Ammon's horn (tissue), 1 donor: ENCODE results near the gene ZKSCAN8.

Experiments
- DNase-seq: peaks from one replicate; pipeline ENCODE4 v3.0.0-alpha.2; 2016; ENCODE audit warnings: low spot score

Gene ZKSCAN8

DNA sequence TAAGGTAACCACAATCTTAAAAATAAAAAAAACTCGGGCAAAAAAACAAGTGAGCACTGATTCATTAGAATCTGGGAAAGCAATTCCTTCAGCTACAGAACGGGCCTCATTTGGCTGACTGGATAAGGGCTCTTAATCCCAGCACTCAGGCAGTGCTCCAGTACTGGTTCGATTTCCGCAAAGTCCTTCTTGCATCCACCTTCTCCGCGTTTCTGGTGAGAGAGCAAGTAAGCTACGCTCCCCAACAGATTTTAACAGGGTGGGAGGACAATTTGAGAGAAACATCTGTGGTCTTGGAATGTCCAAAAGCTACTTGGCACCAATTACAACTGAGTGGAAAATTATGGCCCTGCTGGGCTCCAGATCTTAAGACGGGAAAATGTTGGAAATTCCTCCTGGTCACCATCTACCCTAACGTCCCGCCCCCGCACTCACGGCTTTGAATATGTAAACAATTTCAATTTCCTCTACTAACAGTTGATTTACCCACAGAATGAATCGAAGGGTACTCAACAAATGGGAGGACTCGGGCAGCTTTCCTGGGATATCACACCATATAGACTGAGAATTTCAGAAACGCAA is 65.3 kb downstream of the ZKSCAN8 start:
- DNase-seq, result no peak

DNA sequence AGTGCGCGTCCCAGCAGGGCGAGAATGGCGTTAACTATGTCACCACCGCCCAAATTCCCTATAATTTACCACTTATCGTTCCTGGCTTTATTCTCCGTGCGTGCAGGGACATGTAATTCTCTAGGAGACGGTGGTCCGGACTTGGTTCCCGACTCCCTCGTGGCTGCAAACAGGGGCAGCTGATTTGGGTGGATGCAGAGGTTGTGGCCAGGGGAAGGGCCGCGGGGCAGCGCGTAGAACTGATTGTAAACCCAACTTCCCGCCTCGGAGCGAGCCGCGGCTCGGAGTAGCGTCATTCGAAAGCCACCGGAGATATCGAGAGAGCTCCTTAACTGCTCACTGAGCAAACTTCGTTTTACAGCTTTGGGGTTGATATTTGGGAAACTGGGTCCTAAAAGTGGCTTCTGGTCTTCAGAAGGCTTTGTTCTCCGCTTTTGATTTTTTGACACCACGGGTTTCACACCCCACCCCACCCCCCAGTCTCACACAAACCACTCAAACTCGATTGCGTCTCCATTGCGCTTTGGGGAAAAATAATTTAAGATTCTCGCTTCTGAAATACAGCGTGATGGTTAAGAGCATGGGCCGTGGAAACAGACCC is 65.9 kb downstream of the ZKSCAN8 start:
- DNase-seq, result no peak

DNA sequence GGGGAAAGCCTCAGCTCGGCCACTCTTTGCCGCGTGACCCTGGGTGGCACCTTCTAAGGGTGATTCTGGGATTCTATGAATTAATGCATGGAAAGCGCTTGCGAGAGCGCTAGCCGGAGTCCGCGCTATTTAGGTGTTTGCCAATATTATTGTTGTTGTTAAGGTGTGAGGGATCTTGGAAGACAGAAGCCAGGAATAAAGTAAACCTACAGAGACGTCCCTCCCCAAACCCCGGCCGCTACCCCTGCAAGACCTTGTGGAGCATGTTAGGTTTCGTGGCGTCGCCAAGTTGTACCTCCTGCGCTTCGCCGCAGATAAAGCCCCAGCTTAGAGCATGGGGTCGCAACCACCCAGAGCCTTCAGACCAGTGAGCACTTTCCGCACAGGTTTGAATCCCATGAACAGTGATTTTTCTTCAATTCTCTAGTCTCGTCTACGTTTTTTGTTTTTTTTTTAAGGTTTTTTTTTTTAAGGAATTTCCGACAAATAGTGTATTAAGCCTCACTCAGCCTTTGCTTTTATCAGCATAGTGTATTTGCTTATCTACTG is 66.5 kb downstream of the ZKSCAN8 start:
- no peak for DNase-seq
